ENCODE data around the gene TMEM45A. TPM values are rescaled to one million over a fixed set of nuclear protein-coding genes. Genes with fewer than 3 reads are reported as not detected.
A peak's percentile ranks its signal among the peaks of the same experiment; 100 is the strongest.

TMEM45A gene
- total and polyA plus RNA-seq, 11 donors: 1.8 to 11.2 (median 3.1) TPM

DNA sequence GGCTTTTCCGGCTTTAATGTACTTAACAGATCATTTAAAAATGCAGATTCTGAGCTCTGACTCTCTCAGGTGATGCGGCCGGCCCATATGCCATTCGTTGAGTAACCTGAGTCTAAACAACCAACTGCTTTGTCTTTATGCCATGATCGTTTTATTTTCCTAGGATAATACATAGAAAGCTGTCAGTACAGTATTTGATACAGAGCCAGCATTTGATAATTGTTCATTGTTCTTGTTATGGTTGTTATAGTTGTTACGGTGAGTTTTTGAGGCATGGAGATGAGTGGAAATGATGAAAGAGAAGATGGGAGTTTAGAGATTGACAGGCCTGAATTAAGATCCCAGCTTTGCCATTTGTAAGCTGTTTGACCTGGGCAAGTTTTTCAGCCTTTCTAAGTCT is 40.0 kb downstream of the TMEM45A start:
- TF ChIP-seq, protein P1, sequence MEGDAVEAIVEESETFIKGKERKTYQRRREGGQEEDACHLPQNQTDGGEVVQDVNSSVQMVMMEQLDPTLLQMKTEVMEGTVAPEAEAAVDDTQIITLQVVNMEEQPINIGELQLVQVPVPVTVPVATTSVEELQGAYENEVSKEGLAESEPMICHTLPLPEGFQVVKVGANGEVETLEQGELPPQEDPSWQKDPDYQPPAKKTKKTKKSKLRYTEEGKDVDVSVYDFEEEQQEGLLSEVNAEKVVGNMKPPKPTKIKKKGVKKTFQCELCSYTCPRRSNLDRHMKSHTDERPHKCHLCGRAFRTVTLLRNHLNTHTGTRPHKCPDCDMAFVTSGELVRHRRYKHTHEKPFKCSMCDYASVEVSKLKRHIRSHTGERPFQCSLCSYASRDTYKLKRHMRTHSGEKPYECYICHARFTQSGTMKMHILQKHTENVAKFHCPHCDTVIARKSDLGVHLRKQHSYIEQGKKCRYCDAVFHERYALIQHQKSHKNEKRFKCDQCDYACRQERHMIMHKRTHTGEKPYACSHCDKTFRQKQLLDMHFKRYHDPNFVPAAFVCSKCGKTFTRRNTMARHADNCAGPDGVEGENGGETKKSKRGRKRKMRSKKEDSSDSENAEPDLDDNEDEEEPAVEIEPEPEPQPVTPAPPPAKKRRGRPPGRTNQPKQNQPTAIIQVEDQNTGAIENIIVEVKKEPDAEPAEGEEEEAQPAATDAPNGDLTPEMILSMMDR (IDR thresholded peaks at IDR 0.05): no peak
- no peak for TF ChIP-seq POLR2A (IDR thresholded peaks at IDR 0.05)
- H3K9me3 ChIP-seq: no peaks in the 10 kb centered on the region
- no peak overlapping the region for H3K27ac ChIP-seq
- H3K27me3 ChIP-seq: no peaks in the 10 kb centered on the region
- DNase-seq: no peak
- 85 to 87% (median 87%) methylated on average over 6 of the region's 6 CpGs for WGBS, 4 donors
- H3K4me3 ChIP-seq: no peak overlapping the region
- ATAC-seq: no peak
- no peaks in the 10 kb centered on the region for H3K4me1 ChIP-seq
- intact Hi-C loops (cut with DNase I): no loop called here
- no peaks in the 10 kb centered on the region for H3K36me3 ChIP-seq

DNA sequence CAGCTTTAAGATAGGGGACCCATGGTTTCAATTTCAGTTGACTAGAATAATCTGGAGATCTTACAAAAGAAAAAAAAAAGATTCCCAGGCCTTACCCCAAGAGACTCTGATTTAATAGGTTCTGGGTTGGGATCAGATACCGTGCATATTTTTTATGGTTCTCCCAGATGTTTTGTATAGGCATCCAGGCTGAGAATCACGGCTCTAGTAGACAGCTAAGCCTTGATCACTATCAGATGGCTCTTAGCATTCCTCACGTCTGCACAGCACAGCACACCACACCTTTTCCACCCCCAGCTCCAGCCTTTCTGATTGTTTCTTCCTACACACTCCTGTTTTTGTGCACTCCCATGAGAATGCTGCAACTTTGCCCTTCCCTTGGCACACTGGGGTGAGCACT is 40.8 kb downstream of the TMEM45A start:
- no peak overlapping the region for H3K4me3 ChIP-seq
- H3K4me1 ChIP-seq: no peaks in the 10 kb centered on the region
- H3K36me3 ChIP-seq: no peaks in the 10 kb centered on the region
- no peak for ATAC-seq
- no peaks in the 10 kb centered on the region for H3K27me3 ChIP-seq
- intact Hi-C loops (cut with DNase I): no loop called here
- H3K27ac ChIP-seq: no peak overlapping the region
- no peaks in the 10 kb centered on the region for H3K9me3 ChIP-seq
- WGBS, 4 donors: 70 to 77% (median 73%) methylated on average over 3 of the region's 3 CpGs
- no peak for TF ChIP-seq POLR2A (IDR thresholded peaks at IDR 0.05)
- TF ChIP-seq, protein P1 (IDR thresholded peaks at IDR 0.05): no peak
- DNase-seq: no peak

DNA sequence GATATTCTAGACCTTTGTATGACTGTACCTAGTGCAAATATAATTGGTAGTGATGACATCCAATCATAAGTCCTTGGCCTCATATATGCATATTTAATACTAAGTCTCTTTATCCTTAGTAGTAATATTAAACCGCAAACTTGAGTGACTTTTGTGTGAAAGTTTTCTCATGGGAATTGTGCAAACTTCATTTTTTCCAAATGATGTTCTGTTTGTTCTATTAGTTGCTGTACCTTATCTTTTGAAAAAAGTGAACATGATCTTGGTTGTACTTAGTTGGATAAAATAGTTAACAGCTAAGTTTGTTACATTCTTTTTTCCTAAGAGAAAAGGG is 43.2 kb downstream of the TMEM45A start:
- TF ChIP-seq, protein P1 (IDR thresholded peaks at IDR 0.05): no peak
- TF ChIP-seq POLR2A (IDR thresholded peaks at IDR 0.05): no peak
- DNase-seq (no peak), ATAC-seq (peak in 1 of 4 donors; percentile 26)
- intact Hi-C loops (cut with DNase I): no loop called here
- no peaks in the 10 kb centered on the region for H3K4me1 ChIP-seq
- H3K27me3 ChIP-seq: no peaks in the 10 kb centered on the region
- H3K4me3 ChIP-seq: no peak overlapping the region
- peaks cover 0 to 1% (median 0%) of the 10 kb centered on the region in 12 donors for H3K9me3 ChIP-seq
- no peaks in the 10 kb centered on the region for H3K36me3 ChIP-seq
- no peak overlapping the region for H3K27ac ChIP-seq
- WGBS, 4 donors: 81 to 89% (median 86%) methylated on average over 1 of the region's 1 CpG

DNA sequence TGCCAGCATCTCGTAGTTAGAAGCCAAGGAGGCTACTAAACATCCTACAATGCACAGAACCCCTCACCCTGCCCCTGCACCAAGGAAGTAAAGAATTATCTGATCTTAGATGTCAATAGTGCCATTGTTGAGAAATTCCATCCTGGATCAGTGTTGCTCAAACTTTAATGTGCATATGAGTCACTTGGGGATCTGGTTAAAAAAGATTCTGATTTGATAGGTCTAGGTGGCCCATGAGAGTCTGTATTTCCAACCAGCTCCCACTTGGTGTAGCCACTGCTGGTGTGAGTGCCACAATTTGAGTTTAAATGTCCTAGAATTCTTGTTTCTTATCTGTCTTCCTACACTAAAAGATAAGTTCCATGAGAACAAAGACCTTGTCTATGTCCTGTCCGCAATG is 43.7 kb downstream of the TMEM45A start:
- no peak overlapping the region for H3K27ac ChIP-seq
- TF ChIP-seq POLR2A (IDR thresholded peaks at IDR 0.05): no peak
- TF ChIP-seq, protein P1 (IDR thresholded peaks at IDR 0.05): no peak

More for the DNA sequence above, 43.7 kb downstream of the TMEM45A start:
- no peaks in the 10 kb centered on the region for H3K27me3 ChIP-seq
- intact Hi-C loops (cut with DNase I): no loop called here
- peak in 2 of 4 donors; percentile 46 to 63 for ATAC-seq
- DNase-seq: no peak
- no peaks in the 10 kb centered on the region for H3K4me1 ChIP-seq
- H3K4me3 ChIP-seq: no peak overlapping the region
- no peaks in the 10 kb centered on the region for H3K36me3 ChIP-seq
- peaks cover 0 to 6% (median 0%) of the 10 kb centered on the region in 12 donors for H3K9me3 ChIP-seq
- WGBS, 4 donors: 81 to 90% (median 83%) methylated on average over 2 of the region's 2 CpGs

Data from heart left ventricle (tissue), 16 donors.